ENCODE data around the gene GPR4.

GPR4 gene

DNA sequence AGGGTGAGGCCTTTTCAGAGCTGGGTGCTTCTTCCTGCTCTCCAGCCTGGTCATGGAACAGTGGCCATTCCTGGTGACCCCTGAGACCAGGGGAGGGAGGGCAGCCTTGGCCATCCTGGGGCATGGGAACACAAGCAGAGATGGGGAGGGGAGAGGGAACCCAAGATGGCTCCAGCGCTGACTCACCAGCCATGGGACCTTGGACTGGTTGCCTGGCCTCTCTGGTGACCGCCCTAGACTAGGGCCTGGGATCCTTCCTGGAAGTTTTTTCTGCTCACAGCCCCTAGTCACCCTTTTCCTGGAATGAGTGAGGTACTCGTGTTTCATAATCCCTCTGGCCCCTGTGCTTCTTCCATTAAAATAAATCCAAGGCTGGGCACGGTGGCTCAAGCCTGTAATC is 14.1 kb downstream of the GPR4 start:
- DNase-seq: no peak

DNA sequence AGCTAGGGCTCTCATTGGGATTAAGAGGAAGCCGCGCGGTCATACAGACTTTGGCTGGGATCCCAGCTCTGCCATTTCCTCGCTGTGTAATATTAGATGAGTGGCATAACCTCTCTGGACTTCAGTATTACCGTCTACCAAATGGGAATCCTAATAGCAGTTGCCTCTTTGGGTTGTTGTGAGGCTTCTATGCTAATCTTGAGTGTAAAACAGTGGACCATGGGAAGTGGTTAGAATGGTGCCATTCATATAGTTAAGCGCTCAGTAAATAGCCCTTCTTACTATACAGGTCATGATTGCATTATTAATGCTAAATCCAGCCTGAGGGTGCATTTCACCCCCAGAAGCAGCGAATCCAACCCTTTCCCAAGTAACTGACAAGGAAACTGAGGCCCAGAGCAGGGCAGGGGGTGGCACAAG is 16.8 kb downstream of the GPR4 start:
- DNase-seq: no peak

DNA sequence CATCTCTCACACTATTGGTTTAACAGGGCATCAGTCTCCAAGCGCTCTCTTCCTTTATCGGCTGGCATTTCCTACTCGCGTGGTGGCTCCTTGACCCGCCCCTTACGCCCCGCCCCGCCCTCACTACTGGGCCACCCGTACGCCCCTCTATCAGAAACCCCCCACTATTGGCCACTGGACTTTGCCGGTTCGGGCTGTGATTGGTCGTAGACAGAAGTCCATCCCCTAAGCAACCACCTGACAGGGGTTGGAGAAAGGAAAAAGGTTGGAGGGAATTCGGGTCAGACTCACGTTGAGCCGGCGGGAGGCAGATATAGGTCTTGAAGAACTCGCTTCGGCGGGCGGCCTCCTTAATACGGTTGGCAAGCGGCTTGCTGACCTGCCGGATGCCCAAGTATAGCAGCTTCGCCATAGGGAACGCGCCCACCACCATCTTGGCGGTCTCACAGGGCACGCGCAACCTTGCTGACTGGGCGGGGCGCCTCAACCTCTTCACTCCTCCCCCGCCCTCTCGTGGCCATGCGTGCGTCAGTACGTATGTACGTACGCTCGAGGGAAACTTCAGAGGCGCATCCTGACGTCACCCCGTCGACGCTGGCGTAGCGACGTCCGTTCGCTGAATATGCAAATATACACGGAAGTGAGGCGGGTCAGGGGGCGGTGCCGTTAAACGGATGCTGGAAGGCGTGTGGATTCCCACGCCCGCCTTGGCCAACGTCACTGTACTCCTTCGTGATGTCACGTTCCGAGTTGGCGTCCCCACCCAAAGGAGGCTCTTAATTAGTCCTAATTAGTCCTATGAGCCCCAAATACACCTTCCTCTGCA is 17.5 kb downstream of the GPR4 start, which contains the start of gene OPA3:
OPA3 (minus strand) TSS at position 471 of the 826 bp plus-strand sequence; CDS start at position 433, 38 bp downstream.
- DNase-seq: peak; percentile 99 to 100

DNA sequence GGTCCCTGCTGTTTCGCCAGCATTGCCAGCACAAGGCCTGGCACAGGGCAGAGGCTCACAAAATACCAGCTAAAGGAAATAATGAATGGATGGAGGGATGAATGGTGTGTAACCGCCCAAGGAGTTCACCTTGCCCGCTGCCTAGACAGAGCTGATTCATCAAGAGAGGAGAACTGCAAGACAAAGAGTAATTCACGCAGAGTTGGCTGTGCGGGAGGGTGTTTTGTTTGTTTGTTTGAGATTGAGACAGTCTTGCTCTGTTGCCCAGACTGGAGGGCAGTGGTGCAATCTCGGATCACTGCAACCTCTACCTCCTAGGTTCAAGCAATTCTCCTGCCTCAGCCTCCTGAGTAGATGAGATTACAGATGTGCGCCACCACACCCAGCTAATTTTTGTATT is 20.4 kb downstream of the GPR4 start:
- no peak for DNase-seq

DNA sequence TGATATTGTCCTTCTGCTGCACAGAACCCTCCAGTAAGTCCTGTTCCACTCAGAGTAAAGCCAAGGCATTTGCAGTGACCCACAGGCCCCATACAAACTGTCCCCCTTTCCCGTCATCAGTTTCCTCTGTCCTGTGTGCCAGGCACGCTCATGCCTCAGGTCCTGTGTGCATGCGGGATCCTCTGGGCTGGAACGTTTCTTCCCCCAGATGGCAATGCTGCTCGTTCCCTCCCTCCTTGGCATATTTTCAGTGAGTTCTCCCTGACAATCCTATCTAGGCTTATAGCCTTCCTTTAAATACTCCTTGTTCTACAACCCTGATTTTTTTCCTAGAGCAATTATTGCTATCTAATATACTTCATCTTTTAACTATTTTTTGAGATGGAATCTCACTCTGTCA is 23.2 kb downstream of the GPR4 start:
- no peak for DNase-seq

DNA sequence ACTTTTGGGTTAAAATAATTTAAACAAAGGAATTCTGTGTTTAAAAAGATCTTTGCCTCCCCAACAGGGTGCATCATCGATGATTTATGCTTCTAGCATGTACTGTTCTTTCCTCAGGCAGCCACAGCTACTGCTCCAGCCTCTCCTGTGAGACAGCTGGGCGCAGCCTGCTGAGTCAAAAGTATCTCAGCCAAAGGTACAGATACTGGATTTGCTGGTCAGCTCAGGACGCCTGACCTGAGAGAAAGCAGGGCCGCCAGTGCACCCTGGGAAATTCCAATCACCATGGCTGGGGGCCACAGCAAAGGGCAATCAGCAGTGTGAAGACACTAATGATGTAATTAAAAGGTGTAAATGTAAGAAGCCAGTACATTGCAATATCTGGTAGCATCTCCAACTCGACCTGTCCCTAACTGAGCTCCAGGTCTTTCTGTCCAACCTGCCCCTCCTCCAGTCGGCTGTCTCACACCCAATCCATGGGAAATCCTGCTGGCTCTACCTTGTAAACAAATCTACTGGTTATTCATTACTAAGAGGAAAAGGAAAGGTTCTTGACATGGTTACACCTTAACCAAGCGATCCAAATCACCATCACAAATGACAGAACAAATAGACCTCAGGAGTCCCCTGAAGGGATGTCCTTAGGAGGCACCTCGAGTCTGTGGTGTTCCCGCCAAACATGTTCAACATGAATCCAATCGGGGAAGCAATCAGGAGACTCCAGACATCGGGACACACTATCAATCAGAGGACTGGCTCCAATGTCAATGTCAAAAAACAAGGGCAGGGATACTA is 24.7 kb downstream of the GPR4 start:
- no peak for DNase-seq

DNA sequence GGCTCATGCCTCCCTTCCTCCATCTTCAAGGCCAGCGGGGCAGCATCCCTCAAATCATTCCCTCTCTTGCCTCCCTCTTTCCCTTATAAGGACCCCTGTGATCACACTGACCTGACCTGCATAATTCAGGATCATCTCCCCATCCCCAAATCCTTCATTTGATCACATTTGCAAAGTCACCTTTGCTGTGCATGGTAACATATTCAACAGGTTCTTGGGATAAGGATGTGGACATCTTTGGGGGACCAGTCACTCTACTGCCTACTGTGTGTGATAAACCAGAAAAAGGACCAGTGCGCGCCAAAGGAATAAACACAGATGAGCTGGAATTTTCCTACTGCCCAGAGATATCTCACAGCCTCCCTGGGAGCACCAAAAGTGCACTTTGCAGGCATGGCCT is 25.3 kb downstream of the GPR4 start:
- no peak for DNase-seq

DNA sequence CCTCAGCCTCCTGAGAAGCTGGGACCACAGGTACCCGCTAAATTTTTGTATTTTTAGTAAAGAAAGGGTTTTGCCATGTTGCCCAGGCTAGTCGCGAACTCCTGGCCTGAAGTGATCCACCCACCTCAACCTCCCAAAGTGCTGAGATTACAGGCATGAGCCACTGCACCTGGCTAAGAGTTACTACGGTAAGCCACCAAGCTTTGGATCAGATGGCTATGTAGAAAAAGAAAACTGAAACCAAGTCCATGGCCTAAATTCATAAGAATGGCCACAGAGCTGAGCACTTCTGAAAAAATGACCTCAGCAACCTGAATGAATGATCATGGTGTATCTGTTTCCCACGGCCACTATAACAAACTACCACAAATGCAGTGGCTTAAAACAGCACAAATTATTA is 26.8 kb downstream of the GPR4 start:
- DNase-seq: no peak

DNA sequence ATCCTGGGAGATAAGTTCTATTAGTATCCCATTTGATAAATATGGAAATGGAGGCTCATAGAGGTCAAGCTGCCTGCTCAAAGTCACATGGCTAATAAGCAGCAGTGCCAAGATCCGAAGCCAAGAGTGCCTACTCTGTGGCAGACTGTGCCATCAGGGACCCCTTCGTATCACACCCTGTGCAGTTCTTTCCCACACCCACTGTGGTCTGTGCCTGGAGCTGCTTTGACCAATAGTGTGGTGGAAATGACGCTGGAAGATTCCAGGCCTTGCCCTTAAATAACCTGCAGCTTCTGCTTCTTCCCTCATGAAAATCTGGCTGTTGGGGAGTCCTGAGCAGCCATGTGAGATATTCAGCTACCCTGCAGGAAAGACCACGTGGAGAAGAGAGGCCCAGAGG is 27.5 kb downstream of the GPR4 start:
- no peak for DNase-seq

DNA sequence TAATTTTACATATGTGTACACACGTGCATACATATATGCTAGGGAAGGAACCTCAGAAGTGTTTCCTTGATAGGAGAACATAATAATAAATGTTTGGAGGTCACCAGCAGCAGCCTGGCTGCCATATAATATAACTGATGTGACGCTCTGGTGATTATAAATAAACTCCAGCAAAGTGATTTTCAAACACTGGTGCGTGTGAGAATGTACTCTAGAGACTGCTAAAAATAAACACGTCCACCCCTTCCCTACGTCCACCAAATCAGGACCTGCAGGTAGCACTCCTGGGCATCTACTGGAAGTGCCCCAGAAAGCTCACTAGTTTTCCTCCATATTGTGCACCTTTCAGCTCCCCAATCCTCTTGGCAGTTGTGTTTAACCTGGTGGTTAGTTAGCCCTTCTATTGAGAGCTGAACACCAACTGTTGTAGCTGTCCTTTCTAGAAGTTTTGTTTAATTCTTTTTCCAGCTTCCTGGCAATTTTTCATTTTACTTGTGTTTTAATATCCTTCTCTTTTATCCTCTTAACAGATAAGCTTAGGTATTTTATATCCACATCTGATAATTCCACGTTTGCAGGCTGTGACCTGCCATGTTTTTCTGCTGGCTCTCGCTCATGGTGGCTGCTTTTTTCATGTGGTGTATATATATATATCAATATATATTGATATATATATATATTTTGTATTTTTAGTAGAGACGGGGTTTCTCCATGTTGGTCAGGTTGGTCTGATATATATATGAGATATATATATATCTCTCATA is 30.4 kb downstream of the GPR4 start:
- no peak for DNase-seq

DNA sequence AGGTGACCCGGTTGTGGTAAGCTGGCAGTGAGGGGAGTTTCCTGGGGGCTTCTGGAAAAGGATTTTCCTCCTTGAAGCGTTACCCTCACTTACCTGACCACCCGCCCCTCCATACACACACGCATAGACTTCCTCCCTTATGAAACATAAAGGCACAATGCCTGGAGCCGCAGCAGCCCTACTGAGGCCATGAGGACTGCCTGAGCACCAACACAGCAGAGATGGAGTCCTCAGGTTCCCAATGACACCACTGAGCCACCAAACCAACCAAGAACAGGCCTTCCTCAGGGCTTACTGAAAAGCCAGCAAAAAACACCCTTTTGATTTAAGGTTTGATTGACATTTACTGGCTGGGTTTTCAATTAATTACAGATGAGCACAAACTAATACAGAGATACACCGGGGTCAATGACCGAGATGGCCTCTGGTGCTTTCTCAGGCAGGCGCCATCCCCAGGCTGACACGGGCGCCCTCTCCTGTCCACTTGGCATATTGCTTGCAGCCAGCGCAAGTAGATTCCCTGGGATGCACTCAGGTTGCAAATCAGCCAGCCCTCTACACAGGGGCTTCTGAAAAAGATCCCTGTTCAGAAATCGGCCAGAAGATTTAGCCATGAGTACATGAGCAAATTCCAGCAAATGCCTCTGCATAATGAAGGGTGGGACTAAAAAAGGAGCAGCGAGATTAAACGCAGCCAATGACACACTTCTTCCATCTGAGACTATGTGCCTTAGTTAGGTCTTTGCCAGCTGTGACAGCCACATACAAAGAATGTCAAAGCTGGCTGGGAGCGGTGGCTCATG is 32.2 kb downstream of the GPR4 start:
- no peak for DNase-seq

DNA sequence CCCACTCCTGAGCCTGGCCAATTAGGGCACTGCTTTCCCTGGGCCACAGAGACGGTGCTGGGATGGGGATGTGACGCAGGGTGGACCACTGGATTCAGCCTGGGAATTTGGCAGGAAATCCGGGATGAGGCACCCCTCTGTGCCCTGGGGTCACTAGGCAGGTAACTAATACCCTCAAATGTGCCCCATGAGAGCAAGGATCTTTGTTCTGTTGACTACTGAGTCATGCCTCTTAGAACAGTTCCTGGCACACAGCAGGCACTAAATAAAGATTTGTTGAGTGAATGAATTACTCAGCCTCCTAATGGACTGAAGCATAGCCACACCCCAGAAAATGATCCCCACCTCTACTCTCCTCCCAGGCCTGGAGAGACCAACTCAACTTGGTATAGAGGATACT is 33.3 kb downstream of the GPR4 start:
- no peak for DNase-seq

DNA sequence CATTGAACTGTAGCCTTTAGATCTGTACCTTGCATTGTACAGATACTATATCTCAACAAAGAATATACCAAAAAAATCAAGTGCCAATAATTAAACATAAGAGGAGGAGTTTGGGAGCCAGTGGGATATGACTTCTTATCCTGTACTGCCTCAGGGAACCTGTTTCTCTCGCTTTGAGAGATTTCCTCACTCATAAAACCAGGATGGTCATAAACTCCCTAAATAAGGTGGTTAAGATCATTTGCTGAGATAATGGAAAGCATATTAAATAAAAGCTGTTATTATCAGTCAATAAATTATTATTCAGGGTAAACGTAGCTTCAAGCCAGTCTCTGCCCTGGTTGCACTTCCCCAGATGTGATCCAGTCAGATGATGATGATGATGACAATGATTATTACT is 34.4 kb downstream of the GPR4 start:
- DNase-seq: no peak

DNA sequence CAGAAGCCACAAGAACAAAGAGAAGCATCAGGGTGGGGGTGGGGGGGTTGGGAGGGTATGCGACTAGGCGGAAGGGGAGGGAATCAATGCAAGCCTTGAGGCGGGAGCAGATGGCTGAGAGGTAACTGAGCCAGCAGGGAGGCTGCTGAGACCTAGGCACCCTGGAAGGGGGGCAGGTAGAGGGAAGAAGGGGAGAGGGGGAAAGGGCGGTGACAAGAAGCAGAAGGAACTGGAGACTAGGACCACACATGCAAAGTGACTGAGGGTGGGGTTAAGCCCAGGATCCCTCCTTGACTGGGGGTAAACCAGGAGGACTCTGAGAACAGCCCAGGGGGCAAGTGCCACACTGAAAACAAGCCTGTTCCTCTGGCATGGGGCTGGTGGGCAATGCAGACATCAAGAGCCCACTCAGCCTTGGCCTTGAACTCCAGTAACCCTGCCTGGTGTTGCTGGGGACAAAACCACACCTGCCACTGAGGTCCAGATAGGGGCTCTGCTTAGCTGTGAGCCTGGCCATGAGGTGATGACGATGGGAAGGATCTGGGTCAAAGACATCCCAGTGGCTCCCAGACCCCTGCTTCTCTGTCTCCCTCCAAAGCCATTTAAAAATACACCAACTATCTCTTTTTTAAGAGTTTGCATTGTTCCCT is 37.8 kb downstream of the GPR4 start:
- DNase-seq: no peak

DNA sequence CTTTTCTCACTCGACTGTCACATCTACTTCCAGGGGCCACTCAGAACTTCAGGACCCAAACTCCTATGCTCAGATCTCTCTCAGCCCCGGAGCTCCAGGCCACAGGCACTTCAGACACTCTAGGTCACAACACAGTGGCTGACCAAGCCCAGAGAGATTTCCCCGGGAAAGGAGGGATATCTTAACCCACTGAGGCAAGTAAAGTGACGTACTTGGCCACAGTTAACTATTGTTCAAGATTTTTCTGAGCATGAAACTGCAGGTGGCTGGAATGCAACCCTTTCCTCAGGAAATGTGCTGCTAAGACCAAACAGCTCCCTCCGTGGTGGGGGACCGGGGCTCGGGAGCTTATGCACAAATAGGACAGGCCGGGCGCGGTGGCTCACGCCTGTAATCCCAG is 41.3 kb downstream of the GPR4 start:
- no peak for DNase-seq

DNA sequence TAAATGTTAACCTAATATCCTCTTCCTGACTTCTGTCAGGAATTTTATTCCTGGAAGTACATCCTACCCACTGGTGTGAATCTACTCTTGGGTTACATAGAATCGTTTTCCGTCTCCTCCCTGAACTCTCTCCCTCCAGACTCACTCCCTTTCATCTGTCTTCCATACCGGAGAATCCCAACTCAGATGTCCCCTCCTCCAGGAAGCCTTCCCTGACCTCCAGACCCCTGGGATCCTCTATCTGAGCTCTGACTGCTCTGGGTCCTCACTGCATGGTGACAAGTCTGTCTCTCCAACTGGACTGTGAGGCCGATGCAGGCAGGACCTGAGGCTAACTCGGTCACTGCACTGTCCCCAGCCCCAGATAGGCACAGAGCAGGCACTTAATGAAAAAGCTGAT is 42.0 kb downstream of the GPR4 start:
- no peak for DNase-seq

DNA sequence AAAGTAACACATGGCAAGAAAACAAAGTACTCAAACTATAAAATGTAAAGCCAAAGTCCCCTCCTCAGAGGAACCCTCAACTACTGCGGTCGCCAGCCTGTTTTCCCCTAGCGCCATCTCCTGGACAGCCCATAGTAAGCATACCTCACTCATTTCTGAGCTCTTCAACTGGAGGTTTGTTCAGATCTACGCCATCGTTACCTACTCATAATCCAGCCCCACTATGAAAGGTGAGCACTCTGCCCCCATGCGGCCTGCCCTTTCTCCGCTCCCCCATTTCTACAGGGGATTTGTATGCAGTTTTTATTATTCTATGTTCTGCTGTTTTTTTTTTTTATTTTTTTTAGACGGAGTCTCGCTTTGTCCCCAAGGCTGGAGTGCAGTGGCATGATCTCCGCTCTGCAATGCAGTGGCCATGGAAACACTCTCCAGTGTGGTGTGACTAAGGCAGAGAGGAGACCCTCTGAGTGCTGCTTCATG is 43.6 kb downstream of the GPR4 start:
- DNase-seq: no peak

DNA sequence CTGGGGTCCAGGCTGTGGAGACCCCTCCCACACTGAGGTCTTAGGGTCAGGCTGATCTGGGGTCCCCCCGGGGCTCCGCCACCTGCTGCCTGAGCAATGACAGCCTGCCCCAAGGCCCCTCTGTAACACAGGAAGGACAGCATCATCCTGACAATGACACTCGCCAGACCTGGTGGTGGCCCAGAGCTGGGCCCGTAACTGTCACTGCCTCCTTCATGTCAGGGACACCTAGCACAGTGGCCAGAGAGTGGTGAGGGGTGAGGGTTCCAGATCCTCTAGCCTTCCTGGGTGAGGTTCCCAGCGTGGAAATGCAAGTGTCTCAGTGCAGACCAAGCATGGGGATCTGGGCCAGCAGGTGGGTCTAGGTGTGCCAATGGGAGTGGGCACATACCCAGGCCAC is 45.2 kb downstream of the GPR4 start:
- DNase-seq: no peak

DNA sequence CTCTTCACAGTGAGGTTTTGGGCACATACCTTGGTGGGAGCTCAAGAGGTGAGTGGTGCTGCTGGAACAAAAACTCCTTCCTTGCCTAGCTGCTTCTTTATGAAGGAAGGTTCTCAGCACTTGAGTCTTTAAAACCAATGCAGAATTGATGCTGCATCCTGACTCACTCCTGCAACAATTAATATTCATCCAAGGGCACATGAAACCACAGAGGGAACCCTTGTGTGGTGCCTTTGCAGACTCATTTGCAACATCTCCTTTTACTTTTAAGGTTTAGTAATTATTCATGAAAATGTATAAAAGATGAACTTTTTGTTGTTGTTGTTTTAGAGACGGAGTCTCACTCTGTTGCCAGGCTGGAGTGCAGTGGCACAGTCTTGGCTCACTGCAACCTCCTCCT is 47.5 kb downstream of the GPR4 start:
- no peak for DNase-seq

DNA sequence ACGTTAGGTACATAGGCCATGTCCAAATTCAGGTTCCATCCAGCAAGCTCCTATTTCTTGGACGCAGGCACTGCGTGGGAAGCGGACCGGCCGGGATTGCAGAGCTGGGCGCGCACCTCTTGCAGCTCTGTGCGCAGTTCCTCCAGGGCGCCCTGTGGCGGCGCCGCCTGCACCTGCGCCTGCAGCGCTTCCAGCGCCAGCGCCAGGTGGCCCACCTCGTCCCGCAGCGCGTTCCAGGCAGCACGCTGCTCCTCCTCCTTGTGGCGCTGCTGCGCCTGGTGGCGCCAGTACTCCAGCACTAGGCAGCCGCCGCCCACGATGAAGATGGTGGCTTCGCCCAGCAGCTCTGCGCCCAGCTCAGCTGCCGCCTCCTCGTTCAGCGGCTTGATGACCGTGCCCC is 48.5 kb downstream of the GPR4 start:
- DNase-seq: no peak

DNA sequence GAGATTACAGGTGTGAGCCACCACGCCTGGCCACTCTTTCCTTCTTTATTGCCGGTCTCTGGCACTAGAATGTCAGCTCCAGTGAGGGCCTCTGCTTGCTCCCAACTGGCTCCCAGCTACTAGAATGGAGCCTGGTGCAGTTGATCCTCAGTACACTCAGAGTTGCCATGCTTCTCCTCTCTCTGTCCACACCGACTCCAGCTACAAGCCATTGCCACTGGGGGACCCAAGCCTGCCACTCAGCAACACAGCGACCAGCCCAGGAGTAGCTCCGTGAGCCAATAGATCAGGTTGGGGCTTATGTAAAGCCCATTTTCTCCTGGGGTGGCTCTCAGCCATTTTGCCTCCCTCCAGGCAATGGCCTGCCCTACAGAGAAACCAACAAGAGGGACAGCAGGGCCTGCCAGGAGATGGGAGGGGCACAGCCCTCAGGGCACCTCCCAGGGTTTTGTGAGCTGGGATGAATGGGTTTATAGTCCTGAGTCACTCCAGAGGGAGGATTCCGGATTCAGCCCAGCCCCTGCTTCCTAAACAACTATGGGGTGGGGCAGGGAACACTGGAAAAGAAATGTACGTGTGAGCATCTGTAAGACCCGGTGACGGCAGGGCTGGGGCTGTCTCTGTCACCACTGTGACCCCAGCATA is 53.9 kb downstream of the GPR4 start:
- no peak for DNase-seq

Measured in NCI-H187 (cell line).